Endothelial cell of umbilical vein (primary cell): ENCODE results near the gene HMCN1. TPM values are rescaled to one million over a fixed set of nuclear protein-coding genes. Genes with fewer than 3 reads are reported as not detected.
A peak's percentile ranks its signal among the peaks of the same experiment; 100 is the strongest.

Experiments
- BruUV-seq: library from RNA; stranded (reverse); fragments of 400-500 nt; replicated peaks from 2 replicates; lab custom pipeline; 2021; lab: Mats Ljungman, UMichigan
- CTCF ChIA-PET: fragments of 300-600, 350-600 bp; sonication (Branson Sonifier 250); formaldehyde crosslinking; loops from one replicate; lab custom pipeline; 2021; ENCODE audit warnings: antibody characterized with exemption, inconsistent platforms; lab: Charles Lee
- POLR2A ChIA-PET: fragments of 300-600, 350-600 bp; sonication (Branson Sonifier 250); formaldehyde crosslinking; loops from one replicate; lab custom pipeline; 2021; ENCODE audit warnings: antibody characterized with exemption, inconsistent platforms; lab: Charles Lee
- DNase-seq: peaks from one replicate; pipeline ENCODE4 v3.0.0-alpha.2; 2011; ENCODE audit warnings: low read depth, low spot score
- FAIRE-seq: peaks from 2 replicates; lab custom pipeline; 2011; peaks lifted over from hg19 to GRCh38; lab: Jason Lieb, UNC
- H2AFZ ChIP-seq: 2 replicates; pipeline ENCODE4 v1.6.0; 2012; ENCODE audit warnings: low read depth, low read length, control low read depth, inconsistent platforms
- H3K27ac ChIP-seq: 2 replicates; pipeline ENCODE4 v1.5.1; 2011; ENCODE audit warnings: low read depth, mild to moderate bottlenecking, control low read depth, low read length, moderate library complexity; ENCODE audit not compliant: insufficient read depth
- H3K27me3 ChIP-seq, 2 experiments: 2 replicates each; pipeline versions ENCODE4 v1.6.0 to v1.6.1; 2011; ENCODE audit warnings: low read length in 2 of 2, mixed read lengths in 1 of 2; ENCODE audit not compliant: control insufficient read depth in 2 of 2, insufficient read depth in 2 of 2
- H3K36me3 ChIP-seq, 2 experiments: 2 replicates in 1 of 2; 3 replicates in 1 of 2; pipeline ENCODE4 v1.5.1; 2011; ENCODE audit warnings: low read length in 2 of 2, mild to moderate bottlenecking in 1 of 2, moderate library complexity in 1 of 2; ENCODE audit not compliant: control insufficient read depth in 2 of 2, insufficient read depth in 2 of 2; ENCODE audit errors: extremely low read depth in 1 of 2
- H3K4me1 ChIP-seq: 3 replicates; pipeline ENCODE4 v1.5.1; 2011; ENCODE audit warnings: mild to moderate bottlenecking, low read length; ENCODE audit not compliant: control insufficient read depth, insufficient read depth; ENCODE audit errors: extremely low read depth
- H3K4me2 ChIP-seq: 2 replicates; pipeline ENCODE4 v1.6.1; 2011; ENCODE audit warnings: low read length, control low read depth, mixed read lengths; ENCODE audit not compliant: insufficient read depth
- H3K4me3 ChIP-seq, 3 experiments: fragments of 200-600 bp in 1 of 3; sonication (generic), shearing (Covaris generic) in 1 of 3; replicated peaks in 1 of 3; 2 replicates each; pipeline ENCODE4 v1.5.1; 2011 to 2016; ENCODE audit warnings: control low read depth in 3 of 3, low read length in 3 of 3, mild to moderate bottlenecking in 2 of 3, inconsistent platforms in 1 of 3, low read depth in 1 of 3, moderate library complexity in 1 of 3; ENCODE audit not compliant: insufficient read depth in 1 of 3
- H3K79me2 ChIP-seq: 2 replicates; pipeline ENCODE4 v1.6.0; 2012; ENCODE audit warnings: low read length, inconsistent platforms; ENCODE audit not compliant: control insufficient read depth, insufficient read depth
- H3K9ac ChIP-seq: replicated peaks from 2 replicates; pipeline ENCODE3; 2011; ENCODE audit warnings: low read length, control low read depth; ENCODE audit not compliant: insufficient read depth; ENCODE audit errors: extremely low read depth
- H3K9me1 ChIP-seq: replicated peaks from 3 replicates; pipeline ENCODE4 v1.6.0; 2011; ENCODE audit warnings: mild to moderate bottlenecking, low read length; ENCODE audit not compliant: control insufficient read depth, insufficient read depth; ENCODE audit errors: extremely low read depth
- H3K9me3 ChIP-seq: replicated peaks from 2 replicates; pipeline ENCODE4 v1.5.1; 2012; ENCODE audit warnings: low read length, inconsistent platforms; ENCODE audit not compliant: control insufficient read depth, insufficient read depth
- H4K20me1 ChIP-seq: replicated peaks from 2 replicates; pipeline ENCODE3; 2011; ENCODE audit warnings: mild to moderate bottlenecking, low read length; ENCODE audit not compliant: control insufficient read depth, insufficient read depth; ENCODE audit errors: extremely low read depth
- CTCF ChIP-seq, 2 donors: IDR thresholded peaks; 1 replicate in 1 of 2; 2 replicates in 1 of 2; pipeline ENCODE4 v1.5.1; 2011; ENCODE audit warnings: low read length in 2 of 2, mild to moderate bottlenecking in 2 of 2, moderate library complexity in 2 of 2, control low read depth in 1 of 2, inconsistent platforms in 1 of 2, low read depth in 1 of 2; ENCODE audit not compliant: insufficient read depth in 1 of 2; ENCODE audit errors: extremely low read depth in 1 of 2
- FOS ChIP-seq: IDR thresholded peaks from 2 replicates; pipeline ENCODE4 v1.6.1; 2011; ENCODE audit warnings: mild to moderate bottlenecking, low read length, moderate library complexity, borderline replicate concordance; ENCODE audit not compliant: insufficient read depth
- MAX ChIP-seq: IDR thresholded peaks from 2 replicates; pipeline ENCODE4 v1.6.1; 2011; ENCODE audit not compliant: insufficient read depth, insufficient read length
- MYC ChIP-seq: IDR thresholded peaks from one replicate; pipeline ENCODE4 v1.6.1; 2011; ENCODE audit warnings: mild to moderate bottlenecking, low read depth, low read length
- POLR2AphosphoS5 ChIP-seq: IDR thresholded peaks from 2 replicates; pipeline ENCODE4 v1.6.1; 2012; ENCODE audit warnings: low read depth, mild to moderate bottlenecking, control low read depth, low read length, moderate library complexity; ENCODE audit not compliant: insufficient read depth
- dilution Hi-C: fragments of 300-500 bp; cut with MboI; formaldehyde crosslinking; loops from one replicate; pipeline ENCODE4 v1.15.0; 2019; ENCODE audit warnings: low sequenced_read_pairs; ENCODE audit not compliant: extremely low pct_ligation_motif_present
- intact Hi-C: fragments of 100-400 bp; cut with micrococcal nuclease; formaldehyde crosslinking; loops from one replicate; pipeline ENCODE4 v1.10.0; 2022
- polyA plus RNA-seq, 4 experiments: library from polyadenylated mRNA; depleted of rRNA in 3 of 4; stranded (reverse) in 3 of 4; unstranded in 1 of 4; fragments of >200 nt; gene quantifications; 2 replicates each; pipeline versions ENCODE4 v1.2.1 to v1.2.3, GENCODE V29; 2011 to 2012; ENCODE audit warnings: missing spikeins in 1 of 4
- total RNA-seq: library from RNA; stranded (reverse); gene quantifications from 2 replicates; pipeline ENCODE4 v1.2.3, GENCODE V29; 2021

Gene HMCN1
- total and polyA plus RNA-seq, 2 donors (not counting 3 experiments of a cell fraction or from before 2014, with no cell fraction given), result 10.3 to 16.0 TPM

GRCh38 chr1:185719021-185719420 lies 15.2 kb upstream of the HMCN1 start:
- Histone ChIP-seq H3K4me3 (no peak overlapping the region), H2AFZ (peak overlapping the region; percentile 3), H3K27me3 (no peaks in the 10 kb centered on the region), H3K9me3 (no peaks in the 10 kb centered on the region), H3K9me1 (no peaks in the 10 kb centered on the region), H3K4me2 (no peak overlapping the region), H3K9ac (no peak overlapping the region), H3K36me3 (no peaks in the 10 kb centered on the region), H3K79me2 (no peaks in the 10 kb centered on the region), H4K20me1 (no peaks in the 10 kb centered on the region), H3K27ac (no peak overlapping the region), H3K4me1 (peaks cover 3% of the 10 kb centered on the region)
- dilution Hi-C loops (no loop called here), intact Hi-C loops (no loop called here)
- peak; percentile 8 for FAIRE-seq
- TF ChIP-seq MYC (no peak), CTCF (IDR thresholded peaks at IDR 0.05; ENCODE audit: extremely low read depth in 1 of 2, insufficient read depth in 1 of 2, low read depth in 1 of 2, low read length in 2 of 2) (peak in 1 of 2 donors; percentile 12), POLR2AphosphoS5 (no peak), FOS (peak; percentile 46), MAX (no peak)
- ChIA-PET POLR2A (no interaction called here), CTCF (interaction anchor here (0.6 to 5.0 kb wide), 12 partner anchors 8 to 601 kb away, joined by 3 to 133 read pairs (median 12); partner anchors contain the start of gene HMCN1)
- peak; percentile 41 for DNase-seq
- no TSS peak for BruUV-seq
